H1 (cell line): ENCODE results near the gene HMCN2.

Experiments used
- CTCF ChIP-seq, 3 experiments: IDR thresholded peaks; 1 replicate in 2 of 3; 2 replicates in 1 of 3; pipeline versions ENCODE4 v1.5.1 to v1.6.1; 2011; ENCODE audit warnings: low read length in 3 of 3, mild to moderate bottlenecking in 3 of 3, inconsistent platforms in 2 of 3, low read depth in 1 of 3, moderate library complexity in 1 of 3; ENCODE audit not compliant: insufficient read depth in 1 of 3; ENCODE audit errors: control extremely low read depth in 1 of 3
- KDM1A ChIP-seq: fragments of 200-600, 300-600 bp; sonication (generic); IDR thresholded peaks from 2 replicates; pipeline ENCODE4 v1.7.1; 2016; ENCODE audit warnings: mild to moderate bottlenecking, low read length, borderline replicate concordance
- POLR2AphosphoS5 ChIP-seq: IDR thresholded peaks from 2 replicates; pipeline ENCODE4 v1.6.1; 2011; ENCODE audit warnings: low read depth, low read length
- RXRA ChIP-seq: IDR thresholded peaks from 2 replicates; pipeline ENCODE4 v1.6.1; 2011; ENCODE audit warnings: low read depth, mild to moderate bottlenecking, low read length, moderate library complexity; ENCODE audit not compliant: insufficient read depth
- SIX5 ChIP-seq: IDR thresholded peaks from 2 replicates; pipeline ENCODE4 v1.6.1; 2011; ENCODE audit warnings: mild to moderate bottlenecking, low read depth, low read length
- SP1 ChIP-seq: IDR thresholded peaks from 2 replicates; pipeline ENCODE4 v1.6.1; 2011; ENCODE audit warnings: low read depth, low read length

DNA sequence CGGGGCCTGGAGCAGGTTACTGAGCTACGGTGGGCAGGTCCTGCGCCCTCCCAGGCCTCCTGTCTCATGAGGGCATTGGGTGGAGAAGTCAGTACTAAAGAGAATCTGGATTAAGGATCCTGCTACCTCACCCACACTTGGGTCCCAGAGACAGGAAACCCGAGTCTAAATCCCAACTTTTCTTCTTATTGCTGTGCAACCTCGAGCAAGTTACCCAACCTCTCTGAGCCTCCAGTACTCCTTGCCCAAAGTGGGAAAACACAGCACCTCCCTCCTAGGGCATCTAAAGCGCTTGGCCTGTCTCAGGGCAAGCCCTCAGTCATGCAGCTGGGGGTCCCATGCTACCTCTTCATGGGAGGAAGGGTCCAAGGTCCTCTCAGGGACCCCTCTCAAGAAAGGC lies 207.4 kb downstream of the HMCN2 start:
- no peak for TF ChIP-seq POLR2AphosphoS5
- TF ChIP-seq RXRA = no peak
- TF ChIP-seq SIX5 = no peak
- TF ChIP-seq KDM1A = peak; percentile 98
- TF ChIP-seq CTCF (IDR thresholded peaks at IDR 0.05; ENCODE audit: control extremely low read depth in 1 of 3, insufficient read depth in 1 of 3, low read depth in 1 of 3, low read length in 3 of 3) = no peak
- no peak for TF ChIP-seq SP1
